ENCODE measurements around the gene RB1.

GRCh38 chr13:48266150-48266549 lies 37.4 kb upstream of the RB1 start:
- TF ChIP-seq CTCF (IDR thresholded peaks at IDR 0.05): no peak
- no peak for TF ChIP-seq EZH2 (IDR thresholded peaks at IDR 0.05; ENCODE audit: borderline replicate concordance, insufficient read depth, low read depth, low read length, poor library complexity, severe bottlenecking)

Measured in B cell (primary cell).